Measurements from ENCODE around the gene IQCH. TPM values are rescaled to one million over a fixed set of nuclear protein-coding genes. Genes with fewer than 3 reads are reported as not detected.

The IQCH gene
- total RNA-seq, 1 experiment from 2014 or later = 1.9 TPM

DNA sequence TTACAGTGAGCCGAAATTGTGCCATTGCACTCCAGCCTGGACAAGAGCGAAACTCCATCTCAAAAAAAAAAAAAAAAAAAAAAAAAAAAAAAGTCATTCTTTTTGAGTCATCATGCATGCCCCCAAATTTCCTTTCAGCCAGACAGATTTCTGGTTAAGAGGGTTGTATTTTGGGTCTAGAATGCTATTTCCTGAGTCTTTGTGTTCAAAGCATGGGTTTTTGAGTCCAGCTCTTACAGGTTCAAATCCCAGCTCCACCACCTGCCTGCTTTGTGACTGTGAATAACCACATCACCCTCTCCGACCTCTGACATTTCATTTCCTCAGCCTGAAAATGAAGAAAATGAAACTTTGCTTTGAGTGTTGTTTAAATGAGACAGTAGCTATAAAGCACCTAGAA lies 257.0 kb downstream of the IQCH start:
- TF ChIP-seq GRHL2 (CRISPR knock-in tag; IDR thresholded peaks at IDR 0.05; ENCODE audit: insufficient replicate concordance, severe bottlenecking) (no peak), EMX1 (CRISPR knock-in tag; IDR thresholded peaks at IDR 0.05) (no peak), ZNF416 (CRISPR knock-in tag; IDR thresholded peaks at IDR 0.05) (no peak), ZNF423 (CRISPR knock-in tag; IDR thresholded peaks at IDR 0.05) (no peak)
- TF ChIP-seq, protein P1, sequence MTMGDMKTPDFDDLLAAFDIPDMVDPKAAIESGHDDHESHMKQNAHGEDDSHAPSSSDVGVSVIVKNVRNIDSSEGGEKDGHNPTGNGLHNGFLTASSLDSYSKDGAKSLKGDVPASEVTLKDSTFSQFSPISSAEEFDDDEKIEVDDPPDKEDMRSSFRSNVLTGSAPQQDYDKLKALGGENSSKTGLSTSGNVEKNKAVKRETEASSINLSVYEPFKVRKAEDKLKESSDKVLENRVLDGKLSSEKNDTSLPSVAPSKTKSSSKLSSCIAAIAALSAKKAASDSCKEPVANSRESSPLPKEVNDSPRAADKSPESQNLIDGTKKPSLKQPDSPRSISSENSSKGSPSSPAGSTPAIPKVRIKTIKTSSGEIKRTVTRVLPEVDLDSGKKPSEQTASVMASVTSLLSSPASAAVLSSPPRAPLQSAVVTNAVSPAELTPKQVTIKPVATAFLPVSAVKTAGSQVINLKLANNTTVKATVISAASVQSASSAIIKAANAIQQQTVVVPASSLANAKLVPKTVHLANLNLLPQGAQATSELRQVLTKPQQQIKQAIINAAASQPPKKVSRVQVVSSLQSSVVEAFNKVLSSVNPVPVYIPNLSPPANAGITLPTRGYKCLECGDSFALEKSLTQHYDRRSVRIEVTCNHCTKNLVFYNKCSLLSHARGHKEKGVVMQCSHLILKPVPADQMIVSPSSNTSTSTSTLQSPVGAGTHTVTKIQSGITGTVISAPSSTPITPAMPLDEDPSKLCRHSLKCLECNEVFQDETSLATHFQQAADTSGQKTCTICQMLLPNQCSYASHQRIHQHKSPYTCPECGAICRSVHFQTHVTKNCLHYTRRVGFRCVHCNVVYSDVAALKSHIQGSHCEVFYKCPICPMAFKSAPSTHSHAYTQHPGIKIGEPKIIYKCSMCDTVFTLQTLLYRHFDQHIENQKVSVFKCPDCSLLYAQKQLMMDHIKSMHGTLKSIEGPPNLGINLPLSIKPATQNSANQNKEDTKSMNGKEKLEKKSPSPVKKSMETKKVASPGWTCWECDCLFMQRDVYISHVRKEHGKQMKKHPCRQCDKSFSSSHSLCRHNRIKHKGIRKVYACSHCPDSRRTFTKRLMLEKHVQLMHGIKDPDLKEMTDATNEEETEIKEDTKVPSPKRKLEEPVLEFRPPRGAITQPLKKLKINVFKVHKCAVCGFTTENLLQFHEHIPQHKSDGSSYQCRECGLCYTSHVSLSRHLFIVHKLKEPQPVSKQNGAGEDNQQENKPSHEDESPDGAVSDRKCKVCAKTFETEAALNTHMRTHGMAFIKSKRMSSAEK (CRISPR knock-in tag; IDR thresholded peaks at IDR 0.05; ENCODE audit: borderline replicate concordance) = no peak
- TF ChIP-seq, protein P2, sequence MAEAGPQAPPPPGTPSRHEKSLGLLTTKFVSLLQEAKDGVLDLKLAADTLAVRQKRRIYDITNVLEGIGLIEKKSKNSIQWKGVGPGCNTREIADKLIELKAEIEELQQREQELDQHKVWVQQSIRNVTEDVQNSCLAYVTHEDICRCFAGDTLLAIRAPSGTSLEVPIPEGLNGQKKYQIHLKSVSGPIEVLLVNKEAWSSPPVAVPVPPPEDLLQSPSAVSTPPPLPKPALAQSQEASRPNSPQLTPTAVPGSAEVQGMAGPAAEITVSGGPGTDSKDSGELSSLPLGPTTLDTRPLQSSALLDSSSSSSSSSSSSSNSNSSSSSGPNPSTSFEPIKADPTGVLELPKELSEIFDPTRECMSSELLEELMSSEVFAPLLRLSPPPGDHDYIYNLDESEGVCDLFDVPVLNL (CRISPR knock-in tag; IDR thresholded peaks at IDR 0.05; ENCODE audit: borderline replicate concordance, low read depth) = no peak
- TF ChIP-seq, protein P3, sequence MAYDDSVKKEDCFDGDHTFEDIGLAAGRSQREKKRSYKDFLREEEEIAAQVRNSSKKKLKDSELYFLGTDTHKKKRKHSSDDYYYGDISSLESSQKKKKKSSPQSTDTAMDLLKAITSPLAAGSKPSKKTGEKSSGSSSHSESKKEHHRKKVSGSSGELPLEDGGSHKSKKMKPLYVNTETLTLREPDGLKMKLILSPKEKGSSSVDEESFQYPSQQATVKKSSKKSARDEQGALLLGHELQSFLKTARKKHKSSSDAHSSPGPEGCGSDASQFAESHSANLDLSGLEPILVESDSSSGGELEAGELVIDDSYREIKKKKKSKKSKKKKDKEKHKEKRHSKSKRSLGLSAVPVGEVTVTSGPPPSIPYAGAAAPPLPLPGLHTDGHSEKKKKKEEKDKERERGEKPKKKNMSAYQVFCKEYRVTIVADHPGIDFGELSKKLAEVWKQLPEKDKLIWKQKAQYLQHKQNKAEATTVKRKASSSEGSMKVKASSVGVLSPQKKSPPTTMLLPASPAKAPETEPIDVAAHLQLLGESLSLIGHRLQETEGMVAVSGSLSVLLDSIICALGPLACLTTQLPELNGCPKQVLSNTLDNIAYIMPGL (CRISPR knock-in tag; IDR thresholded peaks at IDR 0.05) = no peak
- TF ChIP-seq, protein P4, sequence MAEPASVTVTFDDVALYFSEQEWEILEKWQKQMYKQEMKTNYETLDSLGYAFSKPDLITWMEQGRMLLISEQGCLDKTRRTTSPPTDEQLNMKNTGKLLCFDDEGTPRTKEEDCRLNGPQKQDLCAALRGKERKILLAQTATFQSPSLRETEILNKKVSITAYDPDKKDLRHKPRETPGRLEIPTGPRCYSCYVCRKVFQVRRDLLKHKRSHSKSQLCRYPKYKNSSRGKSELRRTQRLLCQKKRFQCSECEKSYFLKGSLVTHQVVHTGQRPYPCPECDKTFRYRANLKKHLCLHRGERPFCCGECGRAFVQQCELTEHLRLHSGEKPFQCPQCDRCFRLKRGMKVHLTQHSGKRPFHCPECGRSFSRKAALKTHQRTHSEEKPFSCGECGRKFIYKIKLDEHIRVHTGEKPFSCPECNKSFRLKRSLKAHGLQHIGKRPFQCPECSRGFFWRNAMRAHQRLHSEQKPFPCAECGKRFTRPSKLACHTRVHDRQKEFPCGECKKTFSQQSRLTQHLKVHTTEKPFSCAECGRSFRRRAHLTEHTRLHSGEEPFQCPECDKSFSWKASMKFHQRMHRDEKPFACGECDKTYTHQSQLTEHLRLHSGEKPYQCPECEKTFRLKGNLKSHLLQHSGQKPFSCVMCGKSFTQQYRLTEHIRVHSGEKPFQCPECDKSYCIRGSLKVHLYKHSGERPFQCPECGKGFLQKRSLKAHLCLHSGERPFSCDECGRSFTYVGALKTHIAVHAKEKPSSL (CRISPR knock-in tag; conservative IDR thresholded peaks at IDR 0.05) = no peak
- no peak for ATAC-seq
- Mint-ChIP-seq H3K4me1 (0 out of 2 replicates have a peak, but pooled peaks cover 3% of the 10 kb centered on the region), H3K27ac (no peak overlapping the region), H3K27me3 (ENCODE audit: low read depth) (no peaks in the 10 kb centered on the region), H3K36me3 (no peaks in the 10 kb centered on the region), H3K9me3 (no peaks in the 10 kb centered on the region), H3K4me3 (no peak overlapping the region)
- POLR2A ChIA-PET = interaction anchor here (0.7 kb wide), 1 partner anchor 101 kb away, joined by 4 read pairs; no protein-coding TSS in a partner anchor
- no peak for DNase-seq (ENCODE audit: low spot score)
- CTCF ChIA-PET = interaction anchor here (0.6 to 0.9 kb wide), 2 partner anchors 11 to 244 kb away, joined by 3 to 5 read pairs; no protein-coding TSS in a partner anchor

DNA sequence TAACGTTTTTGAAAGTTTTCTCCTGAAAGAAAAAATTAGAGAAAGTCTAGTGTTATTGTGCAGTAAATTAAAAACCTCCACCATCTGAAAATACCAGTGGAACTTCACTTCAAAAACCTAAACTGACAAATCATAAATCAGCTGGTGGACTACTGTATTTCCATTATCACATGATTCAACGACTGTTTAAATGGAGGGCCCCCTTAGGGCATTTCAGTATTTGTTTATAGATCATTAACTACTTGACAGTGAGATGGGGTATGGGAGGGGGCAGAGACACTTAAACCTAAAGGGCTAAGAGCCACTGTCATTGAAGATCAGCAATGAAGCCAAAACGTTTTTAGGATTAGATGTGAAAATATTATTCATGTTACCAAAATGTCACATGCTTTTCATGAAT lies 257.6 kb downstream of the IQCH start:
- TF ChIP-seq KAT7 (CRISPR knock-in tag; IDR thresholded peaks at IDR 0.05; ENCODE audit: borderline replicate concordance) = no peak
- TF ChIP-seq TP53 (CRISPR knock-in tag; IDR thresholded peaks at IDR 0.05) = no peak
- no peak for TF ChIP-seq CBFB (CRISPR knock-in tag; IDR thresholded peaks at IDR 0.05; ENCODE audit: low read depth)
- TF ChIP-seq NFE2L1 (CRISPR knock-in tag; IDR thresholded peaks at IDR 0.05) = no peak
- TF ChIP-seq, protein P5, sequence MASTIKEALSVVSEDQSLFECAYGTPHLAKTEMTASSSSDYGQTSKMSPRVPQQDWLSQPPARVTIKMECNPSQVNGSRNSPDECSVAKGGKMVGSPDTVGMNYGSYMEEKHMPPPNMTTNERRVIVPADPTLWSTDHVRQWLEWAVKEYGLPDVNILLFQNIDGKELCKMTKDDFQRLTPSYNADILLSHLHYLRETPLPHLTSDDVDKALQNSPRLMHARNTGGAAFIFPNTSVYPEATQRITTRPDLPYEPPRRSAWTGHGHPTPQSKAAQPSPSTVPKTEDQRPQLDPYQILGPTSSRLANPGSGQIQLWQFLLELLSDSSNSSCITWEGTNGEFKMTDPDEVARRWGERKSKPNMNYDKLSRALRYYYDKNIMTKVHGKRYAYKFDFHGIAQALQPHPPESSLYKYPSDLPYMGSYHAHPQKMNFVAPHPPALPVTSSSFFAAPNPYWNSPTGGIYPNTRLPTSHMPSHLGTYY (CRISPR knock-in tag; IDR thresholded peaks at IDR 0.05) = no peak
- TF ChIP-seq, protein P6, sequence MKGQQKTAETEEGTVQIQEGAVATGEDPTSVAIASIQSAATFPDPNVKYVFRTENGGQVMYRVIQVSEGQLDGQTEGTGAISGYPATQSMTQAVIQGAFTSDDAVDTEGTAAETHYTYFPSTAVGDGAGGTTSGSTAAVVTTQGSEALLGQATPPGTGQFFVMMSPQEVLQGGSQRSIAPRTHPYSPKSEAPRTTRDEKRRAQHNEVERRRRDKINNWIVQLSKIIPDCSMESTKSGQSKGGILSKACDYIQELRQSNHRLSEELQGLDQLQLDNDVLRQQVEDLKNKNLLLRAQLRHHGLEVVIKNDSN (CRISPR knock-in tag; IDR thresholded peaks at IDR 0.05) = no peak
- TF ChIP-seq ATF1 (CRISPR knock-in tag; IDR thresholded peaks at IDR 0.05) = no peak
- no peak for TF ChIP-seq JUN (CRISPR knock-in tag; IDR thresholded peaks at IDR 0.05)
- no peak for TF ChIP-seq SP1 (CRISPR knock-in tag; conservative IDR thresholded peaks at IDR 0.05)
- no peak for TF ChIP-seq PRRX2 (CRISPR knock-in tag; IDR thresholded peaks at IDR 0.05)
- TF ChIP-seq GTF2I (CRISPR knock-in tag; conservative IDR thresholded peaks at IDR 0.05) = no peak
- no peak for TF ChIP-seq CREM (CRISPR knock-in tag; IDR thresholded peaks at IDR 0.05)
- DNase-seq (ENCODE audit: low spot score) (no peak), ATAC-seq (no peak)
- Mint-ChIP-seq H3K27me3 (ENCODE audit: low read depth) (no peaks in the 10 kb centered on the region), H3K9me3 (no peaks in the 10 kb centered on the region), H3K4me3 (no peak overlapping the region), H3K36me3 (no peaks in the 10 kb centered on the region), H3K4me1 (0 out of 2 replicates have a peak, but pooled peaks cover 3% of the 10 kb centered on the region), H3K27ac (no peak overlapping the region)
- CTCF ChIA-PET = no interaction called here
- POLR2A ChIA-PET = interaction anchor here (0.7 kb wide), 1 partner anchor 101 kb away, joined by 4 read pairs; no protein-coding TSS in a partner anchor
